Activated naive CD8-positive, alpha-beta T cell treated with anti-CD3 and anti-CD28 coated beads, Interleukin-2, amount 10 ng/mL, durations not matched to agents 7 days and 5 days (primary cell): ENCODE data around the gene MPC1. TPM values are rescaled to one million over a fixed set of nuclear protein-coding genes. Genes with fewer than 3 reads are reported as not detected.
A peak's percentile ranks its signal among the peaks of the same experiment; 100 is the strongest.

Experiments used
- ATAC-seq: fragments of 150-1000 bp; cut with Tn5 transposase; one replicate; pipeline ENCODE4 v1.10.0; 2021; ENCODE audit warnings: low read depth, moderate library complexity
- POLR2A ChIA-PET: fragments of 350-600 bp; sonication (Branson Sonifier 250); formaldehyde crosslinking; loops from one replicate; lab custom pipeline; 2021; ENCODE audit warnings: antibody characterized with exemption; lab: Charles Lee
- DNase-seq: peaks from one replicate; pipeline ENCODE4 v3.0.0; 2021
- H3K27ac Mint-ChIP-seq: one replicate; pipeline ENCODE4 v1.8.0; 2022; ENCODE audit warnings: mild to moderate bottlenecking, mixed read lengths
- H3K27me3 Mint-ChIP-seq: one replicate; pipeline ENCODE4 v1.8.0; 2022; ENCODE audit warnings: mild to moderate bottlenecking, moderate library complexity, mixed read lengths
- H3K36me3 Mint-ChIP-seq: one replicate; pipeline ENCODE4 v1.8.0; 2021; ENCODE audit warnings: mild to moderate bottlenecking, mixed read lengths
- H3K4me1 Mint-ChIP-seq: one replicate; pipeline ENCODE4 v1.8.0; 2021; ENCODE audit warnings: mixed read lengths
- H3K4me3 Mint-ChIP-seq: one replicate; pipeline ENCODE4 v1.8.0; 2022; ENCODE audit warnings: mild to moderate bottlenecking, moderate library complexity, mixed read lengths
- H3K9me3 Mint-ChIP-seq: one replicate; pipeline ENCODE4 v1.8.0; 2021; ENCODE audit warnings: mixed read lengths
- total RNA-seq, 2 experiments: library from RNA; stranded (reverse); gene quantifications; one replicate each; pipeline ENCODE4 v1.2.3, GENCODE V29; 2021

MPC1 gene
- total RNA-seq, 2 experiments from 2014 or later = 28.7 to 29.6 TPM

- H3K27me3 Mint-ChIP-seq = peaks cover 3% of the 10 kb centered on the region
- POLR2A ChIA-PET = no interaction called here
- H3K4me3 Mint-ChIP-seq = no peak overlapping the region
- H3K4me1 Mint-ChIP-seq = peaks cover 29% of the 10 kb centered on the region
- no peaks in the 10 kb centered on the region for H3K9me3 Mint-ChIP-seq
- H3K36me3 Mint-ChIP-seq = peaks cover 34% of the 10 kb centered on the region
- ATAC-seq (no peak), DNase-seq (no peak)
- no peak overlapping the region for H3K27ac Mint-ChIP-seq
Observed at GRCh38 chr6:166330612-166331011, 52.1 kb downstream of the MPC1 start.

- H3K4me1 Mint-ChIP-seq = peaks cover 1% of the 10 kb centered on the region
- DNase-seq = no peak
- H3K36me3 Mint-ChIP-seq = peaks cover 22% of the 10 kb centered on the region
- no peak for ATAC-seq
- no peak overlapping the region for H3K4me3 Mint-ChIP-seq
- no peaks in the 10 kb centered on the region for H3K27me3 Mint-ChIP-seq
- POLR2A ChIA-PET = interaction anchor here (1.2 kb wide), 1 partner anchor 12 kb away, joined by 3 read pairs; no protein-coding TSS in a partner anchor
- no peaks in the 10 kb centered on the region for H3K9me3 Mint-ChIP-seq
- no peak overlapping the region for H3K27ac Mint-ChIP-seq
Observed at GRCh38 chr6:166325383-166326042, 57.2 kb downstream of the MPC1 start.

- Mint-ChIP-seq H3K36me3 (peaks cover 22% of the 10 kb centered on the region), H3K27me3 (no peaks in the 10 kb centered on the region), H3K27ac (no peak overlapping the region), H3K4me1 (peaks cover 1% of the 10 kb centered on the region), H3K4me3 (no peak overlapping the region), H3K9me3 (no peaks in the 10 kb centered on the region)
- ATAC-seq = no peak
- no peak for DNase-seq
- POLR2A ChIA-PET = no interaction called here
Observed at GRCh38 chr6:166323395-166323794, 59.3 kb downstream of the MPC1 start.

GRCh38 chr6:166318649-166319600 lies 63.8 kb downstream of the MPC1 start:
- DNase-seq = no peak
- H3K27ac Mint-ChIP-seq = peak overlapping the region; percentile 40
- peaks cover 2% of the 10 kb centered on the region for H3K27me3 Mint-ChIP-seq
- H3K4me3 Mint-ChIP-seq = no peak overlapping the region
- ATAC-seq = no peak
- H3K36me3 Mint-ChIP-seq = peaks cover 11% of the 10 kb centered on the region
- no peaks in the 10 kb centered on the region for H3K9me3 Mint-ChIP-seq
- no peaks in the 10 kb centered on the region for H3K4me1 Mint-ChIP-seq
- POLR2A ChIA-PET = no interaction called here

GRCh38 chr6:166318227-166318626 lies 64.5 kb downstream of the MPC1 start:
- POLR2A ChIA-PET = no interaction called here
- Mint-ChIP-seq H3K27me3 (peaks cover 2% of the 10 kb centered on the region), H3K4me1 (no peaks in the 10 kb centered on the region), H3K36me3 (peaks cover 9% of the 10 kb centered on the region), H3K9me3 (no peaks in the 10 kb centered on the region), H3K27ac (no peak overlapping the region), H3K4me3 (no peak overlapping the region)
- DNase-seq (no peak), ATAC-seq (no peak)

GRCh38 chr6:166317261-166318212 lies 65.2 kb downstream of the MPC1 start:
- peaks cover 6% of the 10 kb centered on the region for H3K27me3 Mint-ChIP-seq
- H3K4me3 Mint-ChIP-seq = no peak overlapping the region
- no peaks in the 10 kb centered on the region for H3K9me3 Mint-ChIP-seq
- H3K4me1 Mint-ChIP-seq = no peaks in the 10 kb centered on the region
- DNase-seq (no peak), ATAC-seq (no peak)
- peaks cover 6% of the 10 kb centered on the region for H3K36me3 Mint-ChIP-seq
- H3K27ac Mint-ChIP-seq = no peak overlapping the region
- POLR2A ChIA-PET = no interaction called here

- H3K27ac Mint-ChIP-seq = no peak overlapping the region
- no peak overlapping the region for H3K4me3 Mint-ChIP-seq
- no peaks in the 10 kb centered on the region for H3K4me1 Mint-ChIP-seq
- H3K36me3 Mint-ChIP-seq = peaks cover 4% of the 10 kb centered on the region
- ATAC-seq (no peak), DNase-seq (no peak)
- peaks cover 8% of the 10 kb centered on the region for H3K27me3 Mint-ChIP-seq
- POLR2A ChIA-PET = no interaction called here
- no peaks in the 10 kb centered on the region for H3K9me3 Mint-ChIP-seq
Observed at GRCh38 chr6:166315436-166315835, 67.3 kb downstream of the MPC1 start.

Other genes starting within 250 kb of the MPC1 start
- not detected for gene TBXT, start 215.1 kb downstream of the MPC1 start, total RNA-seq
- not detected for gene PRR18, start 74.5 kb downstream of the MPC1 start, total RNA-seq
- 10 to 100 TPM; 37.0 to 37.2 TPM for gene SFT2D1, start 40.4 kb downstream of the MPC1 start, total RNA-seq
- under 1 TPM; 0.44 to 0.48 TPM for gene RAMACL, start 203.7 kb upstream of the MPC1 start, total RNA-seq
- 1 to 10 TPM; 3.8 to 5.7 TPM for gene RPS6KA2, start 244.3 kb upstream of the MPC1 start, total RNA-seq